Activated CD8-positive, alpha-beta memory T cell treated with anti-CD3 and anti-CD28 coated beads for 24 hours (primary cell): ENCODE data around the gene SERTM2.
"Not testable (repeated sequence)": the region's sequence is repeated elsewhere in the genome, so short reads cannot be mapped to it uniquely, and the experiment has no call there.

Experiments used
- DNase-seq: peaks from one replicate; pipeline ENCODE4 v3.0.0-alpha.2; 2020

SERTM2 gene

DNA sequence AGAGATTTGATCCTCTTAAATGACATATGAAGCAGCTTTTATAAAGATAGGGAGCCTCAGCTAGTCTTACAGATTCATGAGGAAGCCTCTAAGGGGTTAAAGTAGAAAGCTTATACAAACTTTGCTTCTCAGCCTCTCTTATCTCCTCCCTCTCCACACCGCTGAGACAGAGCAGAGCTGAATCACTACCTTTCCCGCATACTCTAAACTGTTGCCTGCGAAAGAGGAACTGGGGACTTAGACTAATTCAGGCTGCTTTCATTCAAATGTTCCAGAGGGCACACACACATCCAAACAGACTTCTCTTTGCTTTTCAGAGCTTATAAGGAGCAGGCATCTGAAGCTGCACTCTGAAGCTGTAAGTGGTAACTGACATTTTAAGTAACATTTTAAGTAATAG, at the start of gene SERTM2:
Gene SERTM2 (plus strand): TSS at position 169 of the 400 bp plus-strand sequence. CDS start 7,213 bp downstream, outside the sequence.
- no peak for DNase-seq

DNA sequence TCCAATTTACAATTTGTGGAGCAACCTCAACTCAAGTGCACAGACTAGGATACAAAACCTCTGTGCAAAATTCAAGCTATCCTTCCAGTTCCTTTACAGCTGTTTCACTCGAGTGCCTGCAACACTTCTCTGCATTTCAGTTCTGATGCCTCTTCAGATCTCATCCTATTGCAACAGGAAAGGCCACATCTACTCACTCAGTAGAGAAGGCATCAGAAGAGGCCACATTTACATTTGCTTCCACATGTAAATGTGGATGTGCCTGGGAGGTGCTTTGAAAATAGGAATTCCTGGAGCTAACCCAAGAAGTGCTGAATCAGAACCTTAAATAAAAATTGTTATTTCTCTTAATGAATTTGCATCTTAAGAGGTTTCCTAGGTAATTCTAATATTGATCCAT, 45.8 kb upstream of the SERTM2 start:
- DNase-seq = no peak

DNA sequence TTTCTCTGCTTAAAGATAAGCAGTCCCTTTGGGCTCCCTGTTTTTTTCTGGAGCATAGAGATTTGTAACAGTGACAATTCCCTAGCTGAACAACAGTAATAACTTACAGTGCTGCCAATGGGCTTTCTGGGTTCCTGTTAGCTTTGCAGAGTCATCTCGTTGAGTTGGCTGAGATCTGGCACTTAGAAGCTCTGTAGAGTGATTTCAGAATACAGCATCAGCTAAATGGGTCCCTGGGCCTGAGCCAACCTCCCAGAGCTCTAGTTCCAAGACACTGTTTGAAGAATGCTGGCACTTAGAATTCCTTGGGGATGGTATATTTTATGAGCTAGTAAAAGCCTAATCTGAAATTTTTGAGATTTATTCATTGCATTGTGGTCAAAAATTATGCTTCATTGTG, 43.5 kb upstream of the SERTM2 start:
- DNase-seq = no peak

DNA sequence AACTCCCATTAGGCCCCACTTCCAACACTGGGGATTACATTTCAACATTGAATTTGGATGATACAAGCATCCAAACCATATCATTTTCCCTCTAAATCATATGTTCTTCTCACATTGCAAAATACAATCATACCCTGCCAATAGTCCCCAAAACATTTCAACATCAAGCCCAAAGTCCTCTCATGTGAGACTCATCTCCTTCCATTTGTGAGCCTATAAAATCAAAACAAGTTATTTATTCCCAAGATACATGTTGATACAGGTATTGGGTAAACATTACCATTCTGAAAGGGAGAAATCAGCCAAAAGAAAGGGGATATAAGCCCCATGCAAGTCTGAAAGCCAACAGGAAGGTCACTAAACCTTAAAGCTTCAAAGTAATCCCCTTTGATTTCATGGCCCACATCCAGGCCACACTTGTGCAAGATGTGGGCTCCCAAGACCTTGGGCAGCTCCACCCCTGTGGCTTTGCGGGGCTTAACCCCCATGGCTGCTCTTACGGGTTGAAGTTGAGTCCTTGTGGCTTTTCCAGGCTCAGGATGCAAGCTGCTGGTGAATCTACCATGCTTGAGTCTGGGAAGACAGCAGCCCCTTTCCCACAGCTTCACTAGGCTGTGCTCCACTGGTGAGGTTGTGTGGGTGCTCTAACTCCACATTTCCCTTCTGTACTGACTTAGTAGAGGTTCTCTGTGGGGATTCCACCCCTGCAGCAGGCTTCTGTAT, 40.6 kb upstream of the SERTM2 start:
- no peak for DNase-seq

DNA sequence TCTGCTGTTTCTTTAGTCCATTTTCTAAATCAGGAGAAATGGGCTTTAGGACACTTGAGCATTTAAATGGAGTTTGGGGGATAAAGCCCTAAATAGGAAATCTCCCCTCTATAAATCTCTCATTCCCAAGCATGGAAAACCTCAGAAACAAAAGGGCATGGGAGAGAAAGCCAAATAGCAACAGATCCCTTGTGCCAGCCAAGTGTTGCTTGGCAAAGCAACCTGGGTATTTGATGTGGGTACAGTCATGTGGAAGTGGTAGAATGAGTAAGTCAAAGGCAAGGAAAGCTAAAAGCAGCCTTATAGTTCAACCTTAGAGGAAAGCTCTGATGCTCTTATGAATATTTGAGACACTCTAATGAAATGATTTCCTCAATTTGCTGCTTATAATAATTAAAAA, 29.5 kb upstream of the SERTM2 start:
- no peak for DNase-seq

DNA sequence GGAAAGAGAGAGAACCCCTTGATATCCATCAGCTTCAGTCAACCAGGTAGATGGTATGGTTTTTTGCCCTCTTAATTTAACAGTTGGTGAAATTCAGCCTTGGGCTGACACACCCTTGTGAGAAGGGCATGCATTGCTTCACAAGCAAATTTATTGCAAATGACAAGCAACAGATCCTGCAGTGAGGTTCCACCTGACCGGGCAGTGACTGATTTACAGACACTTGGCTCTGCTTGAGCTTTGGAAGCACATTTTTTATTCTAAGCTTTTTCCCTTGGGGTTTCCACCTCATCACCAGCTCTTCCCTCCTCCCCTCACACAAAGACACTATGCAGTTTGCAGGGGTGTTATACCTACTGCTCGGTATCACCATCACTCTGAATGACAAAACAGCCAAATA, 28.3 kb upstream of the SERTM2 start:
- no peak for DNase-seq

DNA sequence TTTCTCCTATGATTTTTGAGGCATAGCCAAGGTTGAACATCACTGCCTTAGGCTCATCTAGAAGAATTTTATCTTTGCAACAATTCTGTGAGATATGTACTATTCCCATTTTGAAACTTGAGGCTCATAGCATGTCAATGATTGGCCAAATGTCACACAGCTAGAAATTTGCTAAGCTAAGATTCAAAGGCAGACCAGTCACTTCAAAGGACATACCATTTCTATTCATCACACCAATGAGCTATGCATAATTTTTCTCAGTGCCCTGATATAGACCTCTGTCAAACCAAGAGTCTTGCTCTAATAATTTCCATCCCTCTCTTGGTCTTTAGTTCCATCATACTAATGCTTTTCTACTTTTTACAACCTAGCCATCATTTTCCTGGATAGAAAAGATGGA, 27.6 kb upstream of the SERTM2 start:
- no peak for DNase-seq

DNA sequence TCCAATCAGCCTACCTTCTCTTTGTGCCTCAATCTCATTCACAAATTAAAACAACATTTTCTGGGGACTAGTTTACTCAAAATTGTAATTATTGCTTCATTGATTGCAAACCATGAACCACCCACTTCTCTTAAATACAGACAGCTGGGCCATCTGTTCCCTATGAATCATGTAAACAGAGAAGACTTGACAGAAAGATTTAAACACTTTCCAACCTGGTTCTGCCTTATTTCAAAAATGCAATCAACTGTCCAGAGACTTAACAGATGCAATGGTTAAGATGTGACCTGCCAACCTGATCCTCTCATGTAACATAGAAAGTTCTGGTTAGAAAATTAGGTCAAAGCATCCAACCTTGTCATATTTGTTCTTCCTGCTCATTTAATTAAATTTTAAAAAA, 20.8 kb upstream of the SERTM2 start:
- DNase-seq = no peak

DNA sequence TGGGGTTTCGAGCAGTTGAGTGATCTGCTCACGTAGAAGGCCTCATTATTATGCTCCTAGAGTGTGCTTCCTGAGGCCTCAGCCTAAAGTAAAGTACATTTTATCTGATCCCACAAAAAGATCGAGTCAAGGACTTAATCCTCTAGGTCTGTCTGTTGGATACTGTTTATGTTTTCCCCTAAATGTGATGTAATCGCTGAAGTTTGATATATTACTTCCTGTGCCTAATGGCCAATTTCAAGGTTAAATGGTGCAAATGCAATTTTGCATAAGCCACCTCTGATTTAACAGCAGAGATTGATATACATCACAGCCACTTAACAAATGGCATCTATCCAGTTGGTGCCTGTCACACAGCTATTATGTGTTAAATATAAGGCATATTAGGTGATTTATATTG, 19.4 kb upstream of the SERTM2 start:
- no peak for DNase-seq

DNA sequence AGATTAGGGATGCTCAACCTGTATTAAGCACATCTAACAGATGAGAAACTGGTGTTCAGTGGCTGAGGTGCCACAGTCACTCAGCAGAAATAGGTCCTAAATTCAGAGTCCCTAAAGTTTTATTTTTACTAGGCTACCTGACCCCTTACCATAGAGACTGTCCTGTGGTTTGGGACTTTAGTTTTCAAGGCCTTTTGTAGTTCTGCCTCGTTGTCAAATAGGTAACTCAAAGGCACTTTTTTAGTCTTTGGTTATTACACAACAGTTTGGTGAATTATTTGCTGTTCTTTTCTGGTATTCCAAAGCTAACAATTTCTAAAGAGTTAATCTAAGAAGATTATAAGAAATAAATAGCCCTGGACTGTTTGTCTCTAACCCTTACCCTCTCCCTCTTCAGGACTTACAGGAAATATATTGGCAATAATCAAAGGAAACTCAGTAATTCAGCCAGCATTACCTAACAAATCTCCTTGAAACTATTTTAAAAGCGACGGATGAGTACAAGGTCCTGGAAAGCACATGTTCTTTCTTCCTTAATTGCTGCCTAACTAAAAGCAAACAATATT, 12.8 kb upstream of the SERTM2 start:
- no peak for DNase-seq

DNA sequence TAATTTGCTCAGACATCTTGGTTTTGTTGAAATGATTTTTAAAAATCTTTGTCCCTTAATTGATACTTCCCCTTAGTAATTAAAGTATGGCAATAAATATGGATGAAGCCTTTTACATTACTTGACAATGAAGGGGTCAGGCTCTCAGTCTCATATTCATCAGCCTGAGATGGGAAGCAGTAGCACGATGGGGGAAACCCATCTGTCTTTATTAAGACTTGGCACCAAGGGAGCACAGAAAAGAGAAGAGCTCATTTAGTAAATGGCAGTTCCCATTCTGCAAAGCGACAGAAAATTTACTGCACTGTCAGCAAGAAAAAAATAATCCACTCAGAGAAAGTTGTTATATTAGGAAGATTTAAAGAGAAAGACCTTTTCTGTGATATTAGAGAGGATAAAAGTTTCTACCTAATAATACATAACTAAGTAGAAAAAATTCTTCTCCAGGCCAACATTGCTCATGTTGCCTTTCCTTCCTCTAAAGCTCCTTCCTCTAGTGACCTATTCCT, 7.9 kb upstream of the SERTM2 start:
- DNase-seq = no peak

DNA sequence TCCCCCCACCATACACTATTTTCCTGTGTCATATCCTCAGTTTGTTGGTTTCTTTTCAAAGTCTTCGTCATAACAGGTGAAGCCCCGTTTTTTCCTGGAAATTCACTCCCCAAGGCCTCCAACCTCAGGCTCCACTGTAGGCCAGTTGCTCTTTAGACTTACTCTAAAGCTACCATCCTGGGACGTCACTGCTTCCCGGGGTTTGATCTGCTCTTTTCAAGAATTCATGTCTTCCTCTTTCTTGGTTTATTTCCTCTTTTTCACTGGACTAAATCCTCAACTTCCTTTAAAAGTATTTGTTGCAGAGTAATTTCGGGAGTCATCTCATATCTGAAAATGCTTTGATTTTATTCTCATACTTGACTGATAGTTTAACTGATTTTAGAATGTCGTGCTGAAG, 6.5 kb upstream of the SERTM2 start:
- DNase-seq = no peak

DNA sequence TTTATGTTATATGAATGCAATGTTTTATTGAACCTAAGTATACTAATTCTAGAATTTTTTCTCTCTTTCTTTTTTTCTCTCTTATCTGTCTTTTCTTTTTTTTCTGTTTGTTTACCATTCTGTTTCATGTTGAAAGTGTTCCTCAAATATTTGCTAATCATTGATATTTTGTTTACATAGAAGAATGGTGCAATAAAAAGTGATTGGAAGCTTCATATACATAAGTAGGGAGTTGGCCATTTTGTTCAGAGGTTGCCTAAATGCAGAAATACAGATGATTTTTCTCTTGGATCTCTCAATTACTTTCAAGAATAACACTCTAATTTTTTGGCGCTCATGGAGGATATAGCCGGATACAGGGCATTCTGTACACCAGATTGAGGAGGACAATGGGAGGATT, 5.7 kb upstream of the SERTM2 start:
- DNase-seq = no peak

DNA sequence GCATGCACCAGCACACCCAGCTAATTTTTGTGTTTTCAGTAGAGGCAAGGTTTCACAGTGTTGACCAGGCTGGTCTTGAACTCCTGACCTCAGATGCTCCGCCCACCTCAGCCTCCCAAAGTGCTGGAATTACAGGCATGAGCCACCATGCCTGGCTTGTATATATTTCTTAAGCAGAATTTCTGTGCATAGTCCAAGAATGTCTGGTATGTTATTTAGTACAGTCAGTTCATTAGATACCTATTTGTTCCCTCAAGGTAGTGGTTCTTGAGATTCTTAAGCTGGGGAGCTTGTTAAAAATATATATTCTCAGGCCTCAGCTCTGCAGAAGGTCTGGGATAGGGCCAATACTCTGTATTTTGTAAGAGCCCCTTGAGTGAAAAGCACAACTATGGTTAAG, 4.6 kb upstream of the SERTM2 start:
- DNase-seq = no peak

DNA sequence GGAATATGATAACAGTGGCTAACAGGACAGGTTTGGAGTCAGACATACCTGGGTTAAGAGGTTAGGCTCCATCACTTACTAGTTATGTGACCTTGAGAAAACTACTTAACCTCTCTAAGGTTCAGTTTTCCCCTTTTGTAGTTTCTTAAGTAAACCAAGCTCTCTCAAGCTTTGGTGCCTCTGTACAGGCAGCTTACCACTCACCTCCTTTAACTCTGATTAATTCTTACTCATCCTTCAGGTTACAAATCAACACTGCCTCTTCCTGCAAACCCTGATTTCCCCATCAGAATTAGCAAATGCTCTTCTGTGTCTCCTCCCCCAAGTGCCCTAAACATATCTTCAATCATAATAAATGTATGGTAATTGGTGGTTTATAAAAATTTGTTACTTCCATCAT, 3.5 kb upstream of the SERTM2 start:
- DNase-seq = no peak

DNA sequence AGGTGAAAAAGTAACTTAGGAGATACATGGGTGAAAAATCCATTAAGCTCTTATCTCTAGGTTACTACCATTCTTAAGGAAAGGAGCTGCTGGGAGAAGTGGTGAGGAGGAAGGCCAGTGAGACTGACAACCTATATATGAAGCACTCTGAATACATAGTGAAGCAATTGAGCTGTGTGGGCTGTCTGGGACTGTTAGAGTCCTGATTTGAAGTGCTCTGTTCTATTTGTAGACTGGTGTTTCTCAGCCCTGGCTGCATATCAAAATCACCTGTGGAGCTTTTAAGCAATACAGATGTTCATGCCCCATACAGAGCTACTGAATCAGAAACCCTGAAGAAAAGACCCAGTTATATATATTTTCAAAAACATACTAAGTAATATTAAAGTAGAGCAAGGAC, 3.9 kb downstream of the SERTM2 start:
- DNase-seq = no peak

DNA sequence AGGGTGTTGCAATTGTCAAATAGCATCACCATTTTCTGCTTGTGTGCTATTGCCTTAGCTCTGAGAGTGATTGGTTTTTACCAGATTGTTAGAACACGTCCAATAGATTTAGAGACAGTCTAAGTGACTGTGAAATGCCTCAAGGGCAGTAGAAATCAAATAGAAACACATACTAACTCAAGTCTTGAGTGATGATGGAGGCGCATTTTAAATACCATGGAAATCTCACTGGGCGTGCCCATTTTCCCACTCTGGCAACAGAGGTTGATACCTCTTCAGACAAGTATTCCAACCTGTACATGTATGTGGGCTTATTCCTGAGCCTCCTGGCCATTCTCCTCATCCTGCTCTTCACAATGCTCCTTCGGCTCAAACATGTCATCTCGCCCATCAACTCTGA, 7.2 kb downstream of the SERTM2 start:
- no peak for DNase-seq

DNA sequence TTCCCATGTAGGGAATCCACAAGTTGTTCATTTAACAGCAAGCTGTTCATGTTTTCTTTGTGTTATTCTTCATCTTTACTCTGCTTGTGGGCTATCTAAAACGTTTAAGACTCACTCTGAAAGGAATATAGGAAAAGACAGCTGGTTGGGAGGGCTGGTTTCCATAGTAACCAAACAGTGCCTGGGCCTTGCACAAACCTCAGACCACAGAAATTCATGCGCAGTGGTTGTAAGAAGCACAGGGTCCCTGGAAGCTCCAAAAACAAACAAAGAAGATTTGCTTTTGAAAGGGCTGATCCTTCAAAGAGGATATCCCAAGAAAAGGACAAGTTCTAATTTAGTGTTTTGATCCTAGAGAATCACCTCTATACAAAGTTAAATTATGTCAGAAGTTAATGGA, 7.8 kb downstream of the SERTM2 start:
- DNase-seq = no peak

DNA sequence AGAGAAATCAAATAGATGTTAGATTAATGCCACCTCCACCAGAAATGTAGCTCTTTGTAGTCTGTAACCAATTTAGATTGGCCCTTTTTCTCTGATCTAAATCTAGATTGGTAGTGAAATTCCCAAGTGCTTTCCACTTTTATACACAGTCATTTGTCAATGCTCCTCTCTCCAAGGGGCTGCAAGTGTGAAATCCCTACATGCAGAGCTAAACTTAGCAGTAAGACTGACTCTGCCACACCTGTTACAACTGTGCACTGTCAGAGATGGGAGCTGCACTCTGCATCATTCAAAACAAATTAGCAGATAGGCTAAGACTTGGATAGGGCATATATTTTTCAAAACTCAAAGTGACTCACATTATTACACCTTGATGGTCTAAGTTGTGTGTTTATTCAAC, 9.1 kb downstream of the SERTM2 start:
- no peak for DNase-seq

DNA sequence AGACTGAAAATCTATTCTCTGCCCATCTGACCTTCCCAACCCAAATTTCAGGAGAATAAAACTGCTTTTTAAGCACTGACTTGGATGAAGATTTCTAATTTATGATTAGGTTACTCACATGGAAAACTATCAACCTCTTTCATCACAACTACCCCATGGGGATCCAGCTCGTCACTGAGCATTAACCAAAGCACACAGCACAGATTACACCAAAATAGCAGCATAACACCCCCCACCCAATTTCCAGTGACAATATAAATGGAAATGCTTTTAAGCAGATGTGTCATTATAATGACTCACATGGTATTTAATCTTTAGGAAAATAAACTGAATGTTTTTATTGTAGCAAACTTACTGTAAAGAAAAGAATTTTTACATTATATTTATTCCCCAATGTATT, 9.7 kb downstream of the SERTM2 start:
- no peak for DNase-seq

DNA sequence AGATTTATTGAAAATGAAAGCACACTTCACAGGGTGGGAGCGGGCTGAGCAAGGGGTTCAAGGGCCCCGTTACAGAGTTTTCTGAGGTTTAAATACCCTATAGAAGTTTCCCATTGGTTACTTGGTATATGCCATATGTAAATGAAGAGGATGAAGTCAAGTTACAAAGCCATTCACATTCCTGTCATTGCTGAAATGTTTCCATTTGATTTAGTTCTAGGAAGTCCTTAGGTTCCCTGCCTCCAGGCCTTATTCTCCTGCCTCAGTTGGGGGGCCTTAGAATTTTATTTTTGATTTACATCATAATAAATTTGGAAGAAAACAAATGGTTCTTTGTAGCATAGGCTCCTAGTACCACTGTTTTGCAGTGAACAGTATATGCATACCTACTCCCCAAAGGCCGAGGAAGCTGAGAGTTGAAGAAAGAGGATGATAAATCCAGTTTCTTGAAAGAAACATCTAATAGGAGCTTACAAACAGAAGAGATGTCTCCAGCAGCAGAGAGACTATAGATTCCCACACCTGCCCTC, 31.8 kb downstream of the SERTM2 start:
- no peak for DNase-seq

DNA sequence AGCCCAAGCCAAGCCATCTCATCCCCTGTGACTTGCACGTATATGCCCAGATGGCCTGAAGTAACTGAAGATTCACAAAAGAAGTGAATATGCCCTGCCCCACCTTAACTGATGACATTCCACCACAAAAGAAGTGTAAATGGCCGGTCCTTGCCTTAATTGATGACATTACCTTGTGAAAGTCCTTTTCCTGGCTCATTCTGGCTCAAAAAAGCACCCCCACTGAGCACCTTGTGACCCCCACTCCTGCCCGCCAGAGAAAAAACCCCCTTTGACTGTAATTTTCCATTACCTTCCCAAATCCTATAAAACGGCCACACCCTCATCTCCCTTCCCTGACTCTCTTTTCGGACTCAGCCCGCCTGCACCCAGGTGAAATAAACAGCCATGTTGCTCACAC, 37.8 kb downstream of the SERTM2 start:
- DNase-seq = not testable (repeated sequence)

DNA sequence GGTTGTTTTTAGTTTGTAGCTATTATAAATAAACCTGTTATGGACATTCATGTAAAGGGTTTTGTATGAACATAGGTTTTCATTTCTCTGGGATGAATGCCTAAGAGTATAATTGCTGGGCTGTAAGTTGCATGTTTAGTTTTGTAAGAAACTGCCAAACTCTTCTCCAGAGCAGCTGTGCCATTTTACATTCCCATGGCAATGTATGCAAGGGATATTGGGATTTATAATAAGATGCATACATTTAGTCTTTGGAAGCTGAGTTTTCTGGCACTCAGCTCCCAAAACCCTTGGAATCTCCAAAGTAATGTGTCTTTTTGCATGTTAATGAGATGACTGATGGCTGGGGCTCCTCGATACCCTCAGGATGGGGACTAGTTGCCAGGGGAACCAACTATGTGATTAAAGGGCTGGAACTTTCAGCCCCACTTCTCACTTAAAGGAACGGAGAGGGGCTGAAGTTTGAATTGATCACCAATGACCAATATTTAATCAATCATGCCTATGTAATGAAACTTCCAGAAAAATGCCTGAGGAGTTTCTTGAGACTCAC, 44.0 kb downstream of the SERTM2 start:
- no peak for DNase-seq

DNA sequence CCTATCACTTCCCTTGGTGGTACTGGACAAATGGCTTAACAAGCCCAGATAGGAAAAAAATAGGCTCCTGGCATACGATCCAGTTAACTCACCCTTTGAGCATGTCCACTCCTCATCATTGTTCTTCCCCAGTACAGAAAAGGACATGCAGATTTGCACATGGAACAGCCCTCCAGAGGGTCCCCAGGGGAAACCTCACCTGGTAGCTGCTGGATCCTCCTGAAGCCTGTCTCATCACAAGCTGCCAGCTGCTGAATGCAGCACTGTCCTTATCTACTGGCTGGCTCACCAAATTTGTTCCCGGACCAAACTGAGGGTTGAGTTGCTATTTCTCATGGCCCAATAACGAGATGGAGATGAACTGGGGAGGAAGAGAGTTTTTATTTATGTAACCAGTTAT, 49.4 kb downstream of the SERTM2 start:
- DNase-seq = no peak
